Activated T-cell treated with anti-CD3 and anti-CD28 coated beads, Interleukin-2, amount 50 U/mL, for 4 hours (primary cell): Measurements from ENCODE around the gene JPH4. TPM values are rescaled to one million over a fixed set of nuclear protein-coding genes. Genes with fewer than 3 reads are reported as not detected.

Source experiments
- ATAC-seq, 2 donors: fragments of 200-7000 bp; cut with Tn5 transposase; one replicate each; pipeline ENCODE4 v1.10.0; 2021
- DNase-seq: peaks from one replicate; pipeline ENCODE4 v3.0.0-alpha.2; 2020
- H3K27me3 Mint-ChIP-seq: one replicate; pipeline ENCODE4 v1.8.0; 2021; ENCODE audit warnings: low read depth, mixed read lengths
- H3K36me3 Mint-ChIP-seq: one replicate; pipeline ENCODE4 v1.8.0; 2022; ENCODE audit warnings: mixed read lengths; ENCODE audit not compliant: insufficient read depth
- H3K4me1 Mint-ChIP-seq: one replicate; pipeline ENCODE4 v1.8.0; 2021; ENCODE audit warnings: low read depth, mixed read lengths
- H3K4me3 Mint-ChIP-seq: one replicate; pipeline ENCODE4 v1.8.0; 2021; ENCODE audit warnings: mild to moderate bottlenecking, moderate library complexity, mixed read lengths
- H3K9me3 Mint-ChIP-seq: one replicate; pipeline ENCODE4 v1.8.0; 2021; ENCODE audit warnings: mixed read lengths
- total RNA-seq, 3 donors: library from RNA; stranded (reverse); gene quantifications; one replicate each; pipeline ENCODE4 v1.2.1, GENCODE V29; 2021

The JPH4 gene
- total RNA-seq, 3 donors from 2014 or later: 0.11 to 0.27 (median 0.13) TPM

- peaks cover 28% of the 10 kb centered on the region for H3K36me3 Mint-ChIP-seq
- ATAC-seq (no peak), DNase-seq (no peak)
- H3K9me3 Mint-ChIP-seq: no peaks in the 10 kb centered on the region
- peaks cover 28% of the 10 kb centered on the region for H3K4me1 Mint-ChIP-seq
- no peaks in the 10 kb centered on the region for H3K27me3 Mint-ChIP-seq
- peak overlapping the region; percentile 93 for H3K4me3 Mint-ChIP-seq
Observed at GRCh38 chr14:23558346-23559009, 20.1 kb downstream of the JPH4 start.

- Mint-ChIP-seq H3K4me1 (peaks cover 25% of the 10 kb centered on the region), H3K9me3 (no peaks in the 10 kb centered on the region), H3K4me3 (peak overlapping the region; percentile 93), H3K27me3 (no peaks in the 10 kb centered on the region), H3K36me3 (peaks cover 25% of the 10 kb centered on the region)
- DNase-seq: no peak
- ATAC-seq: no peak
Observed at GRCh38 chr14:23557946-23558345, 20.6 kb downstream of the JPH4 start.

DNA sequence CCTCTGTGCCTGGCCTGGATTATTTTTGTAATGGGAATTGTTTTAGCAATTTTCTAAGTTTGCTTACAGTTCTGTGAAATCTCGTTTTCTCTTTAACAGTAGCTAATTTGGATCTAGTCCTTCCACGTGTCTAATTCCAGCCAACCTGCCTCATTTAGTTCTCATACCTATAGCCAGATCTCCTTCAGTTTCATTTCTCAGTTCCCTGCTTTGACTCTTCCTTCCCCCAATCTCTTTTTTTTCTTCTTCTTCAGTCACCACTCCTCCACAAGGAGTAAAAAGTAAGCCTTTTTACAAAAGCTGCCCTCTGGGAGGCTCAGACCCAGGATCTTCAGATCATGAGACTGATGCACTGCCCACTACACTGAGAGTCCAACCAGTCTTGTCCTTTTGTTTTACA, 21.1 kb downstream of the JPH4 start:
- H3K27me3 Mint-ChIP-seq: no peaks in the 10 kb centered on the region
- H3K36me3 Mint-ChIP-seq: peaks cover 22% of the 10 kb centered on the region
- H3K4me1 Mint-ChIP-seq: peaks cover 23% of the 10 kb centered on the region
- no peak for DNase-seq
- no peaks in the 10 kb centered on the region for H3K9me3 Mint-ChIP-seq
- no peak for ATAC-seq
- H3K4me3 Mint-ChIP-seq: peak overlapping the region; percentile 93

DNA sequence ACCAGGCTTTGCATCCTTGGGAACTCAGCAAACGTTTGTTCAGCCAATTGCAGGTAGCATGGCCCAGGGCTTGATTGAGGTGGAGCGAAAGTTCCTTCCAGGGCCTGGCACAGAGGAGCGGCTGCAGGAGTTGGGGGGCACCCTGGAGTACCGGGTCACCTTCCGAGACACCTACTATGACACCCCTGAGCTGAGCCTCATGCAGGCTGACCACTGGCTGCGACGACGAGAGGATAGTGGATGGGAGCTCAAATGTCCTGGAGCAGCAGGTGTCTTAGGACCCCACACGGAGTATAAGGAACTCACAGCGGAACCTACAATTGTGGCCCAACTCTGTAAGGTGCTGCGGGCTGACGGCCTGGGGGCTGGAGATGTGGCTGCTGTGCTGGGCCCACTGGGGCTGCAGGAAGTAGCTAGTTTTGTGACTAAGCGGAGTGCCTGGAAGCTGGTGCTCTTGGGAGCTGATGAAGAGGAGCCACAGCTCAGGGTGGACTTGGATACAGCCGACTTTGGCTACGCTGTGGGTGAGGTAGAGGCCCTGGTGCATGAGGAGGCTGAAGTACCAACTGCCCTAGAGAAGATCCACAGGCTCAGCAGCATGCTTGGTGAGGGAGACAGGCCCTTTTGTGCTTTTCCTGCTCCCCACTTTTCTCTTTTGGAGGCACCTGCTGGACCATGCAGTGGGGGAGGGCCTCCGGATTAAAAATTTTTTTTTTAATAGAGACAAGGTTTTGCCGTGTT, 21.7 kb downstream of the JPH4 start:
- no peaks in the 10 kb centered on the region for H3K27me3 Mint-ChIP-seq
- H3K4me1 Mint-ChIP-seq: peaks cover 24% of the 10 kb centered on the region
- H3K9me3 Mint-ChIP-seq: no peaks in the 10 kb centered on the region
- ATAC-seq (no peak), DNase-seq (no peak)
- peaks cover 21% of the 10 kb centered on the region for H3K36me3 Mint-ChIP-seq
- peak overlapping the region; percentile 93 for H3K4me3 Mint-ChIP-seq

DNA sequence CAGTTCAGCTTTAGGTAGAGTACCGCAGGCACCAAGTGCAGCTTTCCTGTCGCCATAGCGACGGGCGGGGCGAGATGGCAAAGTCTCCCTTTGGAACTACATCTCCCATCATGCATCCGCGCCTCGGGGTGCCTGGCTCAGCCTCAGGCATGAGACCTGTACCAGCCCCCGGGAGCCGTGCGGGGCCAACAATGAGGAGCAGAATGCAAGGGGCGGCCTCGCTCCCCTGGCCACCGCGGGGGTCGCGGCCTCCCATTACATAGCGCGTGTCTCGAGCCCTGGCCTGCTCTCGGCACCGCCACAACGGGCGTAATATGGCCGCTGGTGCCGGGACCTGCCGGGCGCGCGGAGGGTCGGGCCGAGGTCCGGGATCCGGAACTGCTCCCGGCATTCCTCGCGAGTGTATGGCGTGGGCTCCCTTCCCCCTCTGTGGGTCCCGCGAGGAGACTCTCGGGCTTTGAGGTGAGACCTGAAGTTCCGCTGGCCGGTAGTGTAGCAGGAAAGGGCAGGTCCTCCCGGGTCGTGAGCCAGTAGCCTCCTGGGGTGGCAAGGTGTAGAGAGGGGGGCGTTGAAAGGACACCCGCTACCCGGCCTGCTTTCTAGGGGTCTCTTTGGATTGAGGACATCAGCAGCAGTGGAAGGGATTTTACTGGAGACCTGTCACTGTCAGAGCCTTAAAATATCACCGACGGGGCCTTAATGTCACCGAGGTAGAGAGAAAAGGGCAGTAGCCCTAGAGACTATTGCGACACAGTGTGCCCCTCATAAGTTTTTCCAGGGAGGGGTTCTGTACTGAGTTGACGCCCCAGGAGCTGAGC, 22.5 kb downstream of the JPH4 start, which contains the start of gene THTPA:
Gene THTPA, plus strand, starts transcription at position 390 of the 818 bp plus-strand sequence. CDS start 487 bp downstream, outside the sequence.
- DNase-seq: peak; percentile 90
- ATAC-seq: peak; percentile 82 to 84
- Mint-ChIP-seq H3K9me3 (no peaks in the 10 kb centered on the region), H3K27me3 (no peaks in the 10 kb centered on the region), H3K4me1 (peaks cover 25% of the 10 kb centered on the region), H3K4me3 (peak within 1 kb of the TSS; percentile 93), H3K36me3 (peaks cover 16% of the 10 kb centered on the region)

- H3K36me3 Mint-ChIP-seq: peaks cover 13% of the 10 kb centered on the region
- ATAC-seq (peak in 1 of 2 donors; percentile 3), DNase-seq (no peak)
- no peaks in the 10 kb centered on the region for H3K27me3 Mint-ChIP-seq
- H3K9me3 Mint-ChIP-seq: no peaks in the 10 kb centered on the region
- peaks cover 25% of the 10 kb centered on the region for H3K4me1 Mint-ChIP-seq
- peak overlapping the region; percentile 93 for H3K4me3 Mint-ChIP-seq
Observed at GRCh38 chr14:23555533-23555881, 23.1 kb downstream of the JPH4 start.

DNA sequence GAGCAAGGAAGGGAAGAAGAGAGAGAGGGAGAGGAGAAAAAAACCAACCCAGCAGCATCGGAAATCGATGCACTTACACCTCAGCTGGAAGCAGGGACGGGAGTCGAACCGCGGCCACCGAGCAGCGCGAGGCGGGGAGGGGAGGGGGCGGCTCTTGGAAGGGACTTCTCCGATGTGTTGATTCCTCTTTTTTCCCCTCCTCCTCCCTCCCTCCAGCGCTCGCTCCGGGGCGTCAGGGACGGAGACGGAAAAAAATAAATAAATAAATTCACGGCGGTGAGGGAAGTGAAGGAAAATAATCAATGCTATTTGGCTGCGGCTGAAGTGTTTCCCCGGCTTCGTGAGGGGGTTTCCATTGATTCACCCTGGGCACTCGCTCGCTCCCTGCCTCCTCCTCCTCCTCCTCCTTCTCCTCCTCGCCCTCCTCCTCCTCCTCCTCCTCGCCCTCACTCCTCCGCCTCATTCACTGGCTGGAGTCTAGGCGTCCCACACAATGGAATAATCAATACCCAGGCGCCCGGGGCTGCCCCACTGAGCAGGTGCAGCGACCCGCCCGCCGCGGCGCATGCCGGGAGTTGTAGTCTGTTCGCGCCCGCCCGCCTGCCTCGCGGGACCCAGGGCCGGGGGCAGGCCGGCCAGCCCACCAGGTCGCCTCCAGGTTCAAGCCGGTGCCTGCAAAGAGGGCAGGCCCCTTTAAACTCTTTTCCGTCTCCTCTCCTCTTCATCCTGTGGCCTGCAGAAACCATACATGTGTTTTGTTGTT, 27.1 kb downstream of the JPH4 start, which contains the start of gene ZFHX2:
Gene ZFHX2, minus strand, starts transcription at position 500 of the 763 bp plus-strand sequence. CDS start 16,440 bp downstream, outside the sequence.
- Mint-ChIP-seq H3K36me3 (no peaks in the 10 kb centered on the region), H3K4me3 (no peak within 1 kb of the TSS), H3K9me3 (no peaks in the 10 kb centered on the region), H3K4me1 (peaks cover 8% of the 10 kb centered on the region), H3K27me3 (no peaks in the 10 kb centered on the region)
- ATAC-seq: peak; percentile 65 to 72
- peak; percentile 79 for DNase-seq

GRCh38 chr14:23550812-23551265, 27.8 kb downstream of the JPH4 start:
- Mint-ChIP-seq H3K36me3 (no peaks in the 10 kb centered on the region), H3K27me3 (no peaks in the 10 kb centered on the region), H3K9me3 (no peaks in the 10 kb centered on the region), H3K4me1 (peaks cover 4% of the 10 kb centered on the region), H3K4me3 (no peak overlapping the region)
- ATAC-seq (no peak), DNase-seq (no peak)

- Mint-ChIP-seq H3K9me3 (no peaks in the 10 kb centered on the region), H3K27me3 (no peaks in the 10 kb centered on the region), H3K4me3 (no peak overlapping the region), H3K36me3 (no peaks in the 10 kb centered on the region), H3K4me1 (peaks cover 3% of the 10 kb centered on the region)
- DNase-seq (no peak), ATAC-seq (no peak)
Observed at GRCh38 chr14:23550131-23550811, 28.3 kb downstream of the JPH4 start.

DNA sequence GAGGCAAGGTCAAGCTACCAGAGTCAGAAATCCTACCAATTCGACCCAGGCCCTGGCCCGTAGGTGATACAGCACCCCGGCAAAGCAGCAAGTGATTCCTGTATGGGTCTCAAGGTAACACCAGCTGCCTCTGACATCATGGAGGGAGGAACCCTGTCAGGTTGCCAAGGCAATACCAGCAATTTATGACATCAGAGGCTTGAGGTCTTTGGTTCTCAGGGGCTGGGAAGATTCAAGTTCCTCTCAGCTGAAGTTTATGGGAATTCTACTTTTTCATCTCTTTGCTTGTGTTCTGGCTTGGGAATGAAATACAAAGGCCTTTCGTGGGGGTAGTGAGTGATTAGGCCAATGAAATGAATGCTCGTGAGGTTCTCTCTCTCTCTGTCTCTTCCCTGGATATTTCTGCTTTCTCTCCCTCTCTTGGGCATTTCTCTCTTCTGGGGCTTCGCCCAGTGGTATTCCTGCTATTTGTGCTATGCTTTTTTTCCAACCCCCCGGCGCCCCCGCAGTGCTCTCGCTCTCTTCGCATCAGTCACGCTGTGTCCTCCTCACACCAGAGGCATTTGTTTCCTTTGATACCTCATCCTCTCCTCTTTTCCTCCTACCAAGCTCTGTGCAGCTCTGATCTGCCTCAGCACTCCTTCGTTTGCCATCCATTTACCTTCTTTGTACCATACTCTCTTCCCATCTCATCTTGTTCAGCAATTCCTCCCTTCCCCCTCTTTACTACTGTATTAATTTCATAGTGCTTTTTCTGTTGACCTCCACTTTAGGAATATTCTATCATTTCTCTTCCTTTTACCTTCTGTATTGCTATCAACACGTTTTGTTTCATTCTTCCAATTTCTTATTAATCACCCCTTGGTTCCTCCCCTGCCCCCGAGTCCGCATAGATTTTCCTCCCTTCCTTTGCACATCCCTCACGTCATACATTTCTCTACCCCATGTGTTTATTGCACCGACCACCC, 30.0 kb downstream of the JPH4 start:
- H3K27me3 Mint-ChIP-seq: no peaks in the 10 kb centered on the region
- DNase-seq: no peak
- no peaks in the 10 kb centered on the region for H3K36me3 Mint-ChIP-seq
- no peak overlapping the region for H3K4me3 Mint-ChIP-seq
- no peak for ATAC-seq
- H3K4me1 Mint-ChIP-seq: peaks cover 2% of the 10 kb centered on the region
- H3K9me3 Mint-ChIP-seq: no peaks in the 10 kb centered on the region

DNA sequence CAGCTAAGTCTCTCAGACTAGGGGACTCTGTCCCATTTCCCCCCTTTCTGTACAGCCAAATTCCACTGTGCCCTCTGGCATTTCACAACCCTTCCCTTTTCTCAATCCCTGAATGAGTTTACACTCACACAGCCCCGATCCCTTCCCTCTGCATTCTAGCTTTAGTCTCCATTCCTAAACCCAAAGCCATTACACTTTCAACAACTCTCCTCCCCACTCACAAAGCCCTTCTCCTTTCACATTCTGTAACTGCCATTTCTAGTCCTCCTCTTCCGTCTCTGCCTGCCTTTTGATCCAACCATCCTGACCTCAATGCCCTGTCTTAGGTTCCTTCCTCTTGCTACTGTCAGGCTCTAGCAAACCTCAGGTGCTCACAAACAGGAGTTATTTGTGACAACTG, 30.7 kb downstream of the JPH4 start:
- Mint-ChIP-seq H3K4me1 (peaks cover 2% of the 10 kb centered on the region), H3K4me3 (no peak overlapping the region), H3K27me3 (no peaks in the 10 kb centered on the region), H3K36me3 (no peaks in the 10 kb centered on the region), H3K9me3 (no peaks in the 10 kb centered on the region)
- ATAC-seq (no peak), DNase-seq (no peak)

DNA sequence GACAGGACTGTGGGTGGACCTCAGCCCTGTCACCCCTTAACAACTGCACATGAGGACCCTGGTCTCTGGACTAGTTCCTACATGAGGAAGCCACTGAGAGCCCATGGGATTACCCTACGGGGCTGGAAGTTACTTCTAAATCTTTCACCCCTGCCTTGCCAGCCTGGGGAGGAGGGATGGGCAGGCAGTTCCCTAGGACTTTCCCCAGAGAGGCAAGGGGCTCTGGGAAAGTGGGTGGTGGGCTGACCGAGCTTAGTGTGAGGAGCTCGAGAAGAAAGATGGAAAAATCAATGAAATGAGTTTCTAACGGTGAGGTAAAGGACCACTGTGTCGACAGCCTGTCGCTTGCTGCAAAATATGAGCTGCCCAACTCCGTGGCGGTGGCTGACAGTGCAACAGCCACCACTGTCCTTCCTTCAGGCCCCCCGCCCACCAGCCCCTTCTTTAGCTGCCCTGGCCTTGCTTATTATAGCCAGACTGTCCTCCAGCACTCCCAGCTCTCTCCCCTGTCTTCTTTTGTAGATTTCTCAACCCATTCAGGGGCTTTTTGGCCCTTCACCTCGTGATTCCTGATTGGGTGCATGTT, 32.0 kb downstream of the JPH4 start:
- H3K27me3 Mint-ChIP-seq: no peaks in the 10 kb centered on the region
- DNase-seq (no peak), ATAC-seq (no peak)
- no peaks in the 10 kb centered on the region for H3K4me1 Mint-ChIP-seq
- no peak overlapping the region for H3K4me3 Mint-ChIP-seq
- H3K9me3 Mint-ChIP-seq: no peaks in the 10 kb centered on the region
- H3K36me3 Mint-ChIP-seq: no peaks in the 10 kb centered on the region
